Activated naive CD8-positive, alpha-beta T cell treated with anti-CD3 and anti-CD28 coated beads for 36 hours (primary cell): ENCODE measurements around the gene CLNS1A. TPM values are rescaled to one million over a fixed set of nuclear protein-coding genes. Genes with fewer than 3 reads are reported as not detected.
"Not testable (repeated sequence)": the region's sequence is repeated elsewhere in the genome, so short reads cannot be mapped to it uniquely, and the experiment has no call there.

Source experiments
- DNase-seq: peaks from one replicate; pipeline ENCODE4 v3.0.0; 2021
- H3K27ac Mint-ChIP-seq: one replicate; pipeline ENCODE4 v1.8.0; 2022; ENCODE audit warnings: mild to moderate bottlenecking, moderate library complexity, mixed read lengths
- H3K27me3 Mint-ChIP-seq: one replicate; pipeline ENCODE4 v1.8.0; 2022; ENCODE audit warnings: mild to moderate bottlenecking, mixed read lengths
- H3K36me3 Mint-ChIP-seq: one replicate; pipeline ENCODE4 v1.8.0; 2021; ENCODE audit warnings: mild to moderate bottlenecking, mixed read lengths
- H3K4me1 Mint-ChIP-seq: one replicate; pipeline ENCODE4 v1.8.0; 2021; ENCODE audit warnings: mixed read lengths
- H3K4me3 Mint-ChIP-seq: one replicate; pipeline ENCODE4 v1.8.0; 2022; ENCODE audit warnings: mild to moderate bottlenecking, moderate library complexity, mixed read lengths
- H3K9me3 Mint-ChIP-seq: one replicate; pipeline ENCODE4 v1.8.0; 2022; ENCODE audit warnings: mixed read lengths
- total RNA-seq, 2 experiments: library from RNA; stranded (reverse); gene quantifications; one replicate each; pipeline ENCODE4 v1.2.3, GENCODE V29; 2021

Gene CLNS1A
- total RNA-seq, 2 experiments from 2014 or later, result 191 to 194 TPM

DNA sequence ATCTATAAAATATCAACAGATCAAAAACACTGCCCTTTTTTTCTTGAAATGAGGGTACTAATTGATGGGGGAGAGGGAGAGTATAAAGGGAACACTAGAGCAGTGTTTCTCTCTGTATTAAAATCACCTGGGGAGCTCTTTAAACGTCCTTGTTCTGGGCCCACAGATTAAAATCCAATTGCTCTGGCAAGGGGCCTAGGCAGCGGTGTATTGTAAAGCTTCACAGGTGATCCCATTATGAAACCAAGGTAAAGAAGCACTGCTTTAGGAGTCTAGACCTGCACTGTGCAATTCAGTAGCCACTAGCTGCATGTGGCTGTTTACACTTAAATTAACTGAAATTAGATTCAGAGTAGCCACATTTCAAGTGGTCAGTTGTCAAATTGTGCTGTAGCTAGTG is 44.9 kb downstream of the CLNS1A start:
- H3K4me1 Mint-ChIP-seq, result peaks cover 14% of the 10 kb centered on the region
- peaks cover 2% of the 10 kb centered on the region for H3K36me3 Mint-ChIP-seq
- no peaks in the 10 kb centered on the region for H3K27me3 Mint-ChIP-seq
- no peak for DNase-seq
- no peaks in the 10 kb centered on the region for H3K9me3 Mint-ChIP-seq
- no peak overlapping the region for H3K4me3 Mint-ChIP-seq
- H3K27ac Mint-ChIP-seq, result no peak overlapping the region

DNA sequence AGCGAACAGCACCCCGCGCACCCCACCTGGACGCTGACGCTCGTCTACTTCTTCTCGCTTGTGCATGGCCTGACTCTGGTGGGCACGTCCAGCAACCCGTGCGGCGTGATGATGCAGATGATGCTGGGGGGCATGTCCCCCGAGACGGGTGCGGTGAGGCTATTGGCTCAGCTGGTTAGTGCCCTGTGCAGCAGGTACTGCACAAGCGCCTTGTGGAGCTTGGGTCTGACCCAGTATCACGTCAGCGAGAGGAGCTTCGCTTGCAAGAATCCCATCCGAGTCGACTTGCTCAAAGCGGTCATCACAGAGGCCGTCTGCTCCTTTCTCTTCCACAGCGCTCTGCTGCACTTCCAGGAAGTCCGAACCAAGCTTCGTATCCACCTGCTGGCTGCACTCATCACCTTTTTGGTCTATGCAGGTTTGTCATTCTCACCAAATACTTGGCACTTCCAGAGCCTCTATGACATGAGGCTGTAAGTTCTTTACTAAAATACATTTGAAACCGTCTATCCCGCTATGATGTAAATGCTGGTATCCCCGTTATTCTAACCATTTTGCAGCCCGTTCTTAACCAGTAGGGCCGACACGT is 47.3 kb downstream of the CLNS1A start:
- H3K36me3 Mint-ChIP-seq, result peaks cover 2% of the 10 kb centered on the region
- no peaks in the 10 kb centered on the region for H3K27me3 Mint-ChIP-seq
- no peak for DNase-seq
- H3K4me1 Mint-ChIP-seq, result peaks cover 14% of the 10 kb centered on the region
- no peak overlapping the region for H3K27ac Mint-ChIP-seq
- H3K4me3 Mint-ChIP-seq, result peak overlapping the region; percentile 84
- no peaks in the 10 kb centered on the region for H3K9me3 Mint-ChIP-seq

GRCh38 chr11:77589521-77590193 is 47.9 kb downstream of the CLNS1A start, which contains the start of gene AQP11:
AQP11 (plus strand) TSS chr11:77589953; CDS start chr11:77589993, 40 bp downstream.
- no peaks in the 10 kb centered on the region for H3K9me3 Mint-ChIP-seq
- peak; percentile 73 for DNase-seq
- peak within 1 kb of the TSS; percentile 84 for H3K4me3 Mint-ChIP-seq
- no peaks in the 10 kb centered on the region for H3K36me3 Mint-ChIP-seq
- peaks cover 14% of the 10 kb centered on the region for H3K4me1 Mint-ChIP-seq
- H3K27ac Mint-ChIP-seq, result no peak within 1 kb of the TSS
- H3K27me3 Mint-ChIP-seq, result no peaks in the 10 kb centered on the region

DNA sequence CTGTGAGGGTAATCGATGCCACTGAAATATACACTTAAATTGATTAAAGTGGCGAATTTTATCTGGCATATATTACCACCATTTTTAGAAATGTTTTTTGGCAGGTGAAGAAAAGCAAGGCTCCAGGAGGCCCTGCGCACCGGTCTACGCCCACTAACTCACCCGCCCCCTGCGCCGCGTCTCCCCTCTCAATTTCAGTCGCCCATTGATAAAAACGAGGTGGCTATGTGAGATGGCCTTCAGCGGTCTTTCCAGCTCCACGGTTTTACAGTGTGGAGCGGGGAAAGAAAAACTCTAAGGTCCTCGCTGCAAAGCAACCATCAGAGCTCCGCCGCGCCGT is 48.4 kb downstream of the CLNS1A start:
- Mint-ChIP-seq H3K4me3 (peak overlapping the region; percentile 83), H3K27me3 (no peaks in the 10 kb centered on the region), H3K27ac (no peak overlapping the region), H3K4me1 (peaks cover 14% of the 10 kb centered on the region), H3K9me3 (no peaks in the 10 kb centered on the region), H3K36me3 (no peaks in the 10 kb centered on the region)
- DNase-seq, result no peak

GRCh38 chr11:77580712-77581337 is 56.8 kb downstream of the CLNS1A start:
- H3K9me3 Mint-ChIP-seq, result peaks cover 6% of the 10 kb centered on the region
- no peak overlapping the region for H3K27ac Mint-ChIP-seq
- DNase-seq, result no peak
- H3K36me3 Mint-ChIP-seq, result peaks cover 4% of the 10 kb centered on the region
- H3K4me1 Mint-ChIP-seq, result no peaks in the 10 kb centered on the region
- no peaks in the 10 kb centered on the region for H3K27me3 Mint-ChIP-seq
- no peak overlapping the region for H3K4me3 Mint-ChIP-seq

GRCh38 chr11:77575428-77575827 is 62.2 kb downstream of the CLNS1A start:
- H3K9me3 Mint-ChIP-seq, H3K4me3 Mint-ChIP-seq, H3K27me3 Mint-ChIP-seq, H3K36me3 Mint-ChIP-seq, H3K27ac Mint-ChIP-seq, H3K4me1 Mint-ChIP-seq, DNase-seq: not testable (repeated sequence)

DNA sequence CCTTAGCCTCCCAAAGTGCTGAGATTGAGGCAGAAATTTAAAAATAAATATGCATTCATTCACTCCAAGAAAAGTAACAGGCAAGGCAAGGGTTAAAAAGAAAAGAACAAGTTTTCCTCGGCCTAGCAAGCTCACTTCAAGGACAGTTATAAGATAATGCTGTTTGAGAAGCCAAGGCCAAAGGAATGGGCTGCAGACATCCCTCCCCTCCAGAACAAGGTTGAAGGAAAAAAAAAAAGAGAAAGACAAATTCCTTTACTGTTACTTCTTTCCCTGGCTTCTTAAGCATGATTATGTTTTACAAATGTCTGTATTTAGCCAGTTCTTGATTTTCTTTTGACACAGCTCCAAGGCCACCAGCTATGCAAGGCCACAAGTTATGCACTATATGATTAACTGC is 66.7 kb downstream of the CLNS1A start:
- not testable (repeated sequence) for H3K4me1 Mint-ChIP-seq, H3K36me3 Mint-ChIP-seq, H3K27ac Mint-ChIP-seq, H3K9me3 Mint-ChIP-seq, H3K27me3 Mint-ChIP-seq, H3K4me3 Mint-ChIP-seq, DNase-seq

DNA sequence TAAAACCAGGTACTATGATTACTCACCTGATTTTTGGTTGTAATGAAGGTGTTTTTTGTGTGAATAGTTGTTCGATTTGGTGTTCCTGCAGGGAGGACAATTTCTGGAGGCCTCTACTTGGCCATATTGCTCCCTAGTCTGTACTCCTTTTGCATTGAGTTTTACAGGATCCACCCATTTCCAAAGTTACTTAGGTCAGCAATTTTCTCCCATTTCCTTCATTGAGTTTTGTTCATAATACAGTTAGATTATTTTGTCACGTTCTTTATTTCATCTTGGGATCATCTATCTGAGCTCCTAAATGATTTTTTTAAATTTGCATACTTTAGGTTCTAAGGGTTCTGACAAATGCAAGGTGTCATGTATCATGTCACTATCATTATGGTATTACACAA is 67.9 kb downstream of the CLNS1A start:
- Mint-ChIP-seq H3K4me1 (no peaks in the 10 kb centered on the region), H3K36me3 (no peaks in the 10 kb centered on the region), H3K27me3 (peaks cover 2% of the 10 kb centered on the region), H3K9me3 (peaks cover 3% of the 10 kb centered on the region), H3K27ac (no peak overlapping the region), H3K4me3 (no peak overlapping the region)
- no peak for DNase-seq

GRCh38 chr11:77568916-77569675 is 68.5 kb downstream of the CLNS1A start:
- Mint-ChIP-seq H3K4me1 (no peaks in the 10 kb centered on the region), H3K27ac (no peak overlapping the region), H3K4me3 (no peak overlapping the region), H3K36me3 (no peaks in the 10 kb centered on the region), H3K27me3 (peaks cover 2% of the 10 kb centered on the region), H3K9me3 (peaks cover 3% of the 10 kb centered on the region)
- DNase-seq, result no peak

DNA sequence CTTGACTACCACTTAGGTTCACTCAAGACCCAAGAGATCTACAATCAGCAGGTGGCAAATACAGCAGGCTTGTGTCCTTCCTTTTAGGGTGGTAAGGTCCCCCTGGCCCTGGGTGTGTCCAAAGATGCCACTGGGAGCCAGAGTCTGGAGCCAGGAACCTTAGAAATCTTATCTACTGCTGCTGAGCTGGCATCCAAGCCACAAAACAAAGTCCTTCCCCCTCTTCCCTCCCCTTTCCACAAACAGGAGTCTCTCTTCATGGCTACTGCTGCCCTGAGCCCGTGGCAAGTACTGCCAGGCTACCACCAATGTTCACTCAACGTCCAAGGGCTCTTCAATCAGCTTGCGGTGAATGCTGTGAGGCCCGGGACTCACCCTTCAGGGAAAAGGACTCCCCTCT is 69.3 kb downstream of the CLNS1A start:
- Mint-ChIP-seq H3K27me3 (peaks cover 2% of the 10 kb centered on the region), H3K36me3 (no peaks in the 10 kb centered on the region), H3K4me3 (no peak overlapping the region), H3K4me1 (no peaks in the 10 kb centered on the region), H3K9me3 (peaks cover 3% of the 10 kb centered on the region), H3K27ac (no peak overlapping the region)
- no peak for DNase-seq

Other genes starting within 250 kb of the CLNS1A start
- gene PAK1, start 163.7 kb downstream of the CLNS1A start, total RNA-seq, result 10 to 100 TPM; 40.1 to 43.0 TPM
- gene AQP11, start 47.8 kb downstream of the CLNS1A start, total RNA-seq, result under 1 TPM; 0.14 to 0.27 TPM
- 10 to 100 TPM; 40.5 to 48.3 TPM for gene RSF1, start 182.9 kb upstream of the CLNS1A start, total RNA-seq
- gene AAMDC, start 183.3 kb upstream of the CLNS1A start, total RNA-seq, result 1 to 10 TPM; 2.4 to 2.6 TPM